ENCODE results near the gene FBXW11.

FBXW11 gene

GRCh38 chr5:171841984-171842776, 164.3 kb downstream of the FBXW11 start:
- DNase-seq (ENCODE audit: low read depth), result no peak

DNA sequence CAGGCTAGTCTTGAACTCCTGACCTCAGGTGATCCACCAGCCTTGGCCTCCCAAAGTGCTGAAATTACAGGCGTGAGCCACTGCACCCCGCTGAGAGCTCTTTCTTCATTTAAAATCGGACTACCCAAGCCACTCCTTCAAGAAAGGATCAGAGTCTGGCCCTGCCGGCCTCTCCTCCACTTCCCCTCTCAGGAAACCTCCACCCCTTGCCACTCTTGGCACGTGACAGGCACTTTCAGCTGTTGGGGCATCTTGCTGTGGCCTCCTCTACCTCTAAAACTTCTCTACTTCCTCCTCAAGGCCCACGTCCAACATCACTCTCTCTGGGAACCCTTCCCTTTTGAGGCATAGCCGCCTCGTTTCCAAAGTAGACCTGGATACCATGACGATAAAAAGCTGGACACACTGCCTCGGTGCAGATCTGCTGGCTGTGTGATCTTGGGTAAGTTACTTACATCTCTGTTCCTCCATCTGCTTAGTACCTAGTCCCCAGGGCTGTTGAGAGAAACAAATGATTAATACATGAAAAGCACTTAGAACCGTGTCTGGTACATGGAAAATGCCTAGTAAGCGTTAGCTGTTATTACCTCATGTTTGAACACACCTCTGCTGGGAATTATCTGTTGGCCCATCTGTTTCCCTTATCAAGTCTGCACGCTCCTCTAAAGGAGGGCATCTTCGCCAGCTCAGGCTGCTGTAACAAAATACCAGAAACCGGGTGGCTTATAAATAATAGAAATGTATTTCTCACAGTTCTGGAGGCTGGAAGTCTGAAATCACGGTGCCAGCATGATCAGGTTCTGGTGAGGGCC, 165.5 kb downstream of the FBXW11 start:
- DNase-seq (ENCODE audit: low read depth), result no peak

GRCh38 chr5:171840066-171840465, 166.4 kb downstream of the FBXW11 start:
- DNase-seq (ENCODE audit: low read depth), result no peak

DNA sequence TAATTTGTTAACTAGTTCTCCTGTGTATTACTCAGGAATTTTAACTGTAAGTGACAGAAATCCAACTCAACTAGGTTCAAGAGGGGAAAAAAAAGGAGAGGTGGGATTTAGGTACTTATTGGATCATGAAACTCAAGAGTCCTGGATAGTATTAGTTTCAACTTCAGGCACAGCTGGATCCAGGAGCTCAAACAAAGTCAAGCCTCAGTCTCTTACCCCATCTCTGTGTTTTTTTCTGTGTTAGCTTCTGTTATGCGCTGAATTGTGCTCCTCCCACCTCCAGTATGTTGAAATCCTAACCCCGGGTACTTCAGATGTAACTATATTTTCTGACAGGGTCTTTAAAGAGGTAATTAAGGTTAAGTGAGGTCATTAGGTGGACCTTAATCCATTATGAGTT, 167.3 kb downstream of the FBXW11 start:
- no peak for DNase-seq (ENCODE audit: low read depth)

GRCh38 chr5:171838066-171838465, 168.4 kb downstream of the FBXW11 start:
- no peak for DNase-seq (ENCODE audit: low read depth)

DNA sequence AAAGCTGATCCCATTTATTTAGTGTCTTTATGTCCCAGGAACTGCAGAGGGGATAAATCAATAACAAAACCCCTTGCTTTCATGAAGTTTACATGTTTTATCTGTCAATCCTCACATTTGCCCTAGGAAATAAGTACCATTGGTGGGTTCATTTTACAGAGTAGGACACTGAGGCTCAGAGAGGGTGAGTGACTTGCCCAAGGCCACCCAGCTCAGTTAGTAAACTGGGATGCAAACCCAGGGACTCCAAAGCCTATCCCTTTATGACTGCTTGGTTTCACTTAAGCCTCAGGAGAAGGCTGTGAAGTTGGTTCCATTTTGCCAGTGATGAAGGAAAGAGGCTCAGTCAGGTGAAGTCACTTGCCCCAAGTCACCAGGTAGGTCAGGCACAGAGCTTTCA, 168.9 kb downstream of the FBXW11 start:
- no peak for DNase-seq (ENCODE audit: low read depth)

DNA sequence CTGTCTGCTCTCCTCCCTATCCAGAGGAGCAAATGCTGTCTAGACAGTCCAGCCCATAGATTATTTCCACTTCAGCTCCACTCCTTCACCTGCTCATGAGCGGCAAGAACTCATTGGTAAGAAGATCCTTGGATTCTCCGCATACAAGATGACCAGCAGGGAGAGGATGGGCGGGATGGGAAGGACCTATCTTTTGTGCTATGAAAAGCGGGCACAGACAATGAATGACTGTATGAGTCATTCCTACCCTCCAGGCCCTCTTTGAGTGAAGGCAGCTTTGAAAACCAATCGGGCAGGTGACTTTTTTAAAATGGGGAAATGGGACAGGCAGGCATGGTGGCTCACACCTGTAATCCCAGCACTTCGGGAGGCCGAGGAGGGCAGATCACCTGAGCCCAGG, 171.4 kb downstream of the FBXW11 start:
- no peak for DNase-seq (ENCODE audit: low read depth)

GRCh38 chr5:171834461-171834860, 172.0 kb downstream of the FBXW11 start:
- DNase-seq (ENCODE audit: low read depth), result no peak

DNA sequence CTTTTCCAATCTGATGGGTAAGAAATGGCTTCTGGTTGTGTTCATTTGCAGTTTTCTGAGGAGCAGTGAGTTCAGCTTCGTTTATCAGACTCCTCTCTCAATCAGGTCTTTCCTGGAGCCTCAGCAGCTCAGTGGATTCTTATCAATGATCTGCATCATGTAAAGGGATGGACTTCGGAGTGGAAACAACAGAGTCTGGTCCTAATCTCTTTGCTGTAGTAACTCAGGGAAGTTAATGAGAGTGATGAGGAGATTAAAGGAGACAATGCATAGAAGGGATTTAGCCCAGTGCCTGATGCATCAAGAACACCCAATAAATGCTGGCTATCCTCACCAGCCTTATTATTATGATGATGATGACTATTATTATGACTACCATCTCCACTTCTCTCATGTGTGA, 173.7 kb downstream of the FBXW11 start:
- no peak for DNase-seq (ENCODE audit: low read depth)

GRCh38 chr5:171830686-171831085, 175.8 kb downstream of the FBXW11 start:
- no peak for DNase-seq (ENCODE audit: low read depth)

GRCh38 chr5:171827162-171827561, 179.3 kb downstream of the FBXW11 start:
- DNase-seq (ENCODE audit: low read depth), result no peak

DNA sequence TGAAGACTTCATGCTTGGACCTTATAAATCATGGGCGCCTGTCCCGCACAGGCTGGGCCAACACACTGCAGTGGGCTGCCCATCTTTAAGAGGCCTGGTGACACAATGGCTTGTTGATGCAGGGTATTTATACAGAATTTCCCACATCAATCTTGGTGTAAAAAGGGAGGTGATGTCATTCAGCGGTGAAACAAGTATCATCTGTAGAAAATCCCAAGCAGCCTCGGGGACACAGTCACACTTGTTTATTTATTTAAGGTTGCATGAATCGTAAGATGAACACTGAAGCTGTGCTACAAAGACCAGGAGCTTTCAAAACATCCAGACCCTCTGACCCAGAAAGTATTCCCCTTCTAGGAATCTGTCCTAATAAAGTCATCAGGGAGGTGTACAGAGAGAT, 180.3 kb downstream of the FBXW11 start:
- no peak for DNase-seq (ENCODE audit: low read depth)

GRCh38 chr5:171825051-171825450, 181.4 kb downstream of the FBXW11 start:
- no peak for DNase-seq (ENCODE audit: low read depth)

- DNase-seq (ENCODE audit: low read depth), result no peak
These were observed 183.2 kb downstream of the FBXW11 start for GRCh38 chr5:171823269-171823668.

DNA sequence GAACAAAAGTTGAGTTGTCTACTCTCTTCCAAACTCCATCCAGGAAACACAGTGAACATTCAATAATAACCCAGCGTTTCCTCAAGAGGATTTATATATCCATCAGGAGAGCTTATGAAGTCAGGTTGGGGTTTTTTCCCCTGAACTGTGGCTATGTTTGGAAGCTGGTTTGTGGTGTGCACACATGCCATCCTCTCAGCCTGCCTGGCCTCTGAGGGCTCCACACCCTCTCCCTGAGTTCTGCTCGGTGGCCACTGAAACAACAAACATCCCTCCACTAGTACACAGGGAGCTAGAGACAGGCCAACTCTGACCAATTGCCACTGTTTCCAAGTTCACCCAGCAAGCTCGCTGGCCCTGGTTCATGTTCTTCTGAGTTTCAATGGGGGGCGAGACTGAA, 185.2 kb downstream of the FBXW11 start:
- DNase-seq (ENCODE audit: low read depth), result no peak

DNA sequence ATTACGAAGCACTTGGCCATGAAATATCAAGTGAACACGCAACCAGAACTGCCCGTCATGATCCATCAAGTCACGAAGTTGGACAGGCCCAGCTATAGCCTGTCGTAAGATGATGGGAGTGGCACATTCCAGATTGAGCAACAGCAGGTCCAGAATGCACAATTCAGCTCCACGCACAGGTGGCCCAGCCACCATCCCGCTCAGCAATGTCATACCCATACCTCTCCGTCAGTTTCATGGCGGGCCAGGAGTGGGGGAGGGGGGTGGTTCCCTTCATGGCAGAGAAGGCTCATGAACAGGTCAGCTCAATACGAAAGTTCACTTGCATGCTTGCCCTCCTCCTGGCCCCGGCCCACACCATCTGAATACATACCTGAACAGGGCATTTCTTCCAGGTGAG, 185.9 kb downstream of the FBXW11 start:
- no peak for DNase-seq (ENCODE audit: low read depth)

DNA sequence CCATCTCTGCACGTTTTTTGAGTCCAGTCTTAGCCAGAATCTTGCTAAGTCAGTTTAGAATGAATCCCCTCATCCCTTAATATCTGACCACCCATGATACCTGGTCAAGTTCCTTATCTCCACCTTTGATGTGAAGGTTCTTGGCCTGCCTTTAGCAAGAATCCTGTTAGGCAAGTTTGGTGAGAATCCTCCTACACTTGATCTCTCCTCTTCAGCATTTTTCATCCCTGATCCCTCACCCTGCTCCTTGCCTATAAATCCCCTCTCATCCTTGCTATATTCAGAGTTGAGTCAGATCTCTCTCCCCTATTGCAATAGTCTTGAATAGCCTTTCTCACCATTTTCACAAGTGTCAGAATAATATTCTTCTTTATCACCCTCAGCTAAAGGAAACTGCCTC, 189.8 kb downstream of the FBXW11 start:
- DNase-seq (ENCODE audit: low read depth), result no peak

GRCh38 chr5:171813813-171814490, 192.5 kb downstream of the FBXW11 start:
- no peak for DNase-seq (ENCODE audit: low read depth)

DNA sequence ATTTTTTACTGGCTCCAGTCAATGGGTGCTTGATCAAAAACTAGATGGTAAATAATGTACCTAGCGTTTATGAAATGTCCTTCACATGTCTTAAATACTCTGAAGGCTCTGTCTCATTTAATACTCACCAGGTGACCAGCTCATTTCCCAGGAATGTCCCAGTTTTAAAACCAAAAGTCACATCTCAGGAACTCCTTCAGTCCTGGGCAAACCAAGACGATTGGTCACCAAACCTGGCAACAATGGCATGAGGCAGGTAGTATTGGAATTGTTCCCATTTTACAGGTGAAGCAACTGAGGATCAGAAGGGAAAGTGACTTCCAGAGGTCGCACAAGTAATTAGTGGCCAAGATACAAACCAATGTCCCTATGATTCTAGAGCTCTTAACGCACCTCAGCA, 193.2 kb downstream of the FBXW11 start:
- DNase-seq (ENCODE audit: low read depth), result no peak

All from non-pigmented ciliary epithelial cell (primary cell).